ENCODE results near the gene ELF1.
A peak's percentile ranks its signal among the peaks of the same experiment; 100 is the strongest.

ELF1 gene

DNA sequence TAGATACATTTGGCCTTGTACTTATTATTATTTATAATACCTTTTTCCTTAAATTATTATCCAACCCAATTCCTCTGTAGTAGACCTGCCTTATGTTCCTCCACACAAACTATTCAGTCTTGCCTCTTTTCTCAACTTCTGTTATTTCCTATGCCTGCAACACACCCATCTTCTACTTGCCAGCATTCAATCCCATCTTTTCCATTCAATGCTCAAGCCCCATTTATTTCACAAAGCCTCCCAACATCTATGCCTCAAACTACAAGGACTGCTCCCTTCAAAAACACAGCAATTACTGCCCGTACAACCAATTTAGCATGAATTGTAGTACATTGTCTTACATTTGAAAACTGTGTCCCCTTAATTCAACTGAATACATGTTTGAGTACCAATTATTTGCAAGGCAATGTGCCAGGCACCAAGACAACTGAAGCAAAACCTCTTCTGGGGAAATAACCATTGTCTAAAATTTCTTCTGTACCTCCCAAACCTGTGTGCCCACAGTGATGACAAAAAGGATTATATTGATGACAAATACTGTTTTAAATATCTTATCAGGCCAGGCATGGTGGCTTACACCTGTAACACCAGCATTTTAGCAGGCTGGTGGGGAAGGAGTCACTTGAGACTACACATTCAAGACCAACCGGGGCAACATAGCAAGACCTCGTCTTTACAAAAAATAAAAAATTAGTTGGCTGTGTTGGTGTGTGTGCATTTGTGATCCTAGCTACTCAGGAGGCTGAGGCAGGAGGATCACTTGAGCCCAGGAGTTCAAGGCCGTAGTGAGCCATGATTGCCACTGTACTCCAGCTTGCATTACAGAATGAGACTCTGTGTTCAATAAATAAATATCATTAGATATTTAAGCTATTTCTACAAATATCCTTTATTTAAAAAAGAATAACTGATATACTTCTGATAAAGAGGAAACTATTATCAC is 35.1 kb downstream of the ELF1 start:
- TF ChIP-seq CTCF (IDR thresholded peaks at IDR 0.05; ENCODE audit: borderline replicate concordance, control extremely low read depth, extremely low read depth, insufficient read depth, missing control alignments), result no peak
- in situ Hi-C loops (cut with MboI; ENCODE audit: low sequenced_read_pairs, unreplicated experiment), result loop anchor here (5.0 kb wide), 1 partner anchor 33 kb away; the partner anchor contains the start of gene ELF1
- DNase-seq (ENCODE audit: low spot score), result no peak

DNA sequence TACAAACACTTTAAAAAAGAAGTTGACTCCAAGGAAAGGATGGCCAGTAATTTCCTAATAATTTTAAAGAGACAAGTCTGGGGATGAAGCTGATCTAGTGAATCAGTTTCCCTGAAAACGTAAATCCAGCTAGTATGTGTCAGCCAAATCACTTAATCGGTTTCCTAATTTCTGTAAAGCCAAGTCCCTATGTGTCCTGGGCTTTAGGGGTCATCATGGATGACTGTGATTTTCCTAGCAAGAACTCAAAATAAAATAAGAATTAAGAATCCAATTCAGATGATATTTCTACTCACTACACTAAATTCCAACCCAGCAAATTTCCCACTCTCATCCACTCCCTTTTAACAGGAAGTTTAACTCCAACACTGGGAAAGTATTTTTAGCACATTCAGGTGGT is 35.9 kb downstream of the ELF1 start:
- TF ChIP-seq CTCF (IDR thresholded peaks at IDR 0.05; ENCODE audit: borderline replicate concordance, control extremely low read depth, extremely low read depth, insufficient read depth, missing control alignments), result no peak
- in situ Hi-C loops (cut with MboI; ENCODE audit: low sequenced_read_pairs, unreplicated experiment), result loop anchor here (5.0 kb wide), 1 partner anchor 34 kb away; the partner anchor contains the start of gene ELF1
- DNase-seq (ENCODE audit: low spot score), result no peak

GRCh38 chr13:40982772-40983171 is 36.3 kb downstream of the ELF1 start:
- TF ChIP-seq CTCF (IDR thresholded peaks at IDR 0.05; ENCODE audit: borderline replicate concordance, control extremely low read depth, extremely low read depth, insufficient read depth, missing control alignments), result no peak
- DNase-seq (ENCODE audit: low spot score), result peak; percentile 57
- in situ Hi-C loops (cut with MboI; ENCODE audit: low sequenced_read_pairs, unreplicated experiment), result loop anchor here (5.0 kb wide), 1 partner anchor 35 kb away; the partner anchor contains the start of gene ELF1

GRCh38 chr13:40981949-40982348 is 37.2 kb downstream of the ELF1 start:
- DNase-seq (ENCODE audit: low spot score), result no peak
- in situ Hi-C loops (cut with MboI; ENCODE audit: low sequenced_read_pairs, unreplicated experiment), result loop anchor here (5.0 kb wide), 1 partner anchor 35 kb away; the partner anchor contains the start of gene ELF1
- TF ChIP-seq CTCF (IDR thresholded peaks at IDR 0.05; ENCODE audit: borderline replicate concordance, control extremely low read depth, extremely low read depth, insufficient read depth, missing control alignments), result no peak

DNA sequence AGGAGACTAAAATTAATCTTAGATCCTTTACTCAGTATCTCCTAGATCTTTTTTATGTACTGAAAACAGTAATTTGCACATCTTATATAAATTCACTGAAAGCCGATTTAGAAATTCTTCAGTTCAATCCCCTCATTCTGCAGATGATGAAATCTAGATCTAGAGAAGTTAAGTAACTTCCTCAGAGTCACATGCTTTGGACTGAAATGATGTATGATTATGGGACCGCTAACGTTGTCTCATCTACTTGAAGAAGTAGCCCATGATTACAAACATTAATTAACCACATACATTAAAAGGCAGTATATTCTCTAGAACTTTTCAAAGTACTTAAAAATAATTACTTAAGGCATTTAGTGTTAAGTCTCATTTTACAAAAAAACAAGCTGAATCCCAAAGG is 37.8 kb downstream of the ELF1 start:
- no peak for TF ChIP-seq CTCF (IDR thresholded peaks at IDR 0.05; ENCODE audit: borderline replicate concordance, control extremely low read depth, extremely low read depth, insufficient read depth, missing control alignments)
- no peak for DNase-seq (ENCODE audit: low spot score)
- in situ Hi-C loops (cut with MboI; ENCODE audit: low sequenced_read_pairs, unreplicated experiment), result loop anchor here (5.0 kb wide), 1 partner anchor 36 kb away; the partner anchor contains the start of gene ELF1

DNA sequence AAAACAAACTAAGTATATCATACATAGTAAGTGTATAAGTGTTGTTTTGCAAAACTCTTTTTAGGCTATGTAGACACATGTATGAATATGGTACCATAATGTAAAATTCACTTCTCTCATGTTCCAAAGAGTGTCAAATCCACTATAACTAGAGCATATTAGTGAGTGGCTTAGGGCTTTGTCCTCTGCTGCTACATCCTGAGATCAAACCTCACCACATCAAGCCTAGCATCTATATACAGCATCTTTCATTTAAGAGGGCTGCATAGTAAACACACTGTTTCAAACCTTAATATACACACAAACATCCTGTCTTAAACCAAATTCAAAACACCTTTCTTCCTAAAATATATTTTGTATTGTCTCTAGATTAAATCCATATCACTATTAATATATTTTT is 38.7 kb downstream of the ELF1 start:
- no peak for TF ChIP-seq CTCF (IDR thresholded peaks at IDR 0.05; ENCODE audit: borderline replicate concordance, control extremely low read depth, extremely low read depth, insufficient read depth, missing control alignments)
- in situ Hi-C loops (cut with MboI; ENCODE audit: low sequenced_read_pairs, unreplicated experiment), result loop anchor here (5.0 kb wide), 1 partner anchor 37 kb away; the partner anchor contains the start of gene ELF1
- DNase-seq (ENCODE audit: low spot score), result no peak

All from GM13976 (cell line).